ENCODE results near the gene GCLC. TPM values are rescaled to one million over a fixed set of nuclear protein-coding genes. Genes with fewer than 3 reads are reported as not detected.

Gene GCLC
- total and polyA plus RNA-seq, 10 of the 15 experiments (the other 5 are each of a cell fraction or from before 2014, with no cell fraction given) = 6.5 to 23.6 (median 12.5) TPM

DNA sequence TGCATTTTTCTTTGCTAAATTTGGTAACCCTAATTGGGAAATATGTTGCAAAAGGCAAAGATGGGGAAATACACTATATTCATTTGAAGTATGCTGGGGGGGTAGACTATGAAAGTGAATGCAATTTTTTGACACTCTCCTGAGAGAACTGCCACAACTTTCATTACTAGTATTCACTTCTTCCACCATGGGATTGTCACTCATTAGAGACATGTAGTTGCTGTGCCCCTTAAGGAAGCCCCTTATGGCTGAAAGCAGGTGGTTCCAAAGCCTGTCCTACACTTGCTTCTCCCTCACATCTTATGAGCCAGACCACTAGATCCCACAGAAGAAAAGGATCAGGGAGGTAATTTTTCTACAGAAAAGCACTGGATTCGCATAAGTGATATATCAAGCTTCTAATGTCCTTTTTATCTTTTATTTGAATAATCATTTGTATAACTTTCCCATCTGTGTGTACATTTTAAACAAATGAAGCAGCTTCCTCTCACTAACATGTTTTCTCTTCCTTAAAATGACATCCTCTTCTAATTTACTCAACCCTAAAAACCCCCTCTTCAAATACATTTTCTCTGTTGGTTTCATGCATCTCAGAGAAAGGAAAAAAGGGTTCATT, 83.8 kb downstream of the GCLC start (continued):
- TF ChIP-seq SIX5 (IDR thresholded peaks at IDR 0.05; ENCODE audit: low read depth, low read length, severe bottlenecking) (no peak), RUNX3 (IDR thresholded peaks at IDR 0.05; ENCODE audit: low read length) (peak; percentile 9; the same call in 1 of the 2 replicates), MTA2 (IDR thresholded peaks at IDR 0.05; ENCODE audit: low read depth) (peak; percentile 96), BCL11A (IDR thresholded peaks at IDR 0.05; ENCODE audit: low read depth, low read length) (peak; percentile 86), JUNB (IDR thresholded peaks at IDR 0.05) (peak; percentile 53), ATF7 (IDR thresholded peaks at IDR 0.05; ENCODE audit: low read depth) (peak; percentile 60; the same call in 1 of the 2 replicates), GATAD2B (conservative IDR thresholded peaks at IDR 0.05; ENCODE audit: low read depth) (0 out of 2 replicates have a peak, but pooled peaks have one; percentile 63), CHD4 (IDR thresholded peaks at IDR 0.05) (no peak), ZNF24 (IDR thresholded peaks at IDR 0.05) (0 out of 2 replicates have a peak, but pooled peaks have one; percentile 18), IKZF1 (conservative IDR thresholded peaks at IDR 0.05) (peak; percentile 86), NBN (IDR thresholded peaks at IDR 0.05) (peak; percentile 82), SPI1 (IDR thresholded peaks at IDR 0.05; ENCODE audit: borderline replicate concordance, insufficient read depth, low read depth, low read length) (peak; percentile 53), IKZF2 (IDR thresholded peaks at IDR 0.05) (peak; percentile 86), POU2F2 (IDR thresholded peaks at IDR 0.05; ENCODE audit: borderline replicate concordance, low read depth, low read length) (peak; percentile 49; the same call in 1 of the 3 replicates), NFIC (IDR thresholded peaks at IDR 0.05; ENCODE audit: low read depth, low read length) (peak; percentile 75), EP300 (IDR thresholded peaks at IDR 0.05; ENCODE audit: borderline replicate concordance in 1 of 2, control insufficient read depth in 1 of 2, low read depth in 2 of 2, low read length in 2 of 2) (peak; percentile 40 to 60; a peak in 2 of 4 replicates)
- TF ChIP-seq, protein P1, sequence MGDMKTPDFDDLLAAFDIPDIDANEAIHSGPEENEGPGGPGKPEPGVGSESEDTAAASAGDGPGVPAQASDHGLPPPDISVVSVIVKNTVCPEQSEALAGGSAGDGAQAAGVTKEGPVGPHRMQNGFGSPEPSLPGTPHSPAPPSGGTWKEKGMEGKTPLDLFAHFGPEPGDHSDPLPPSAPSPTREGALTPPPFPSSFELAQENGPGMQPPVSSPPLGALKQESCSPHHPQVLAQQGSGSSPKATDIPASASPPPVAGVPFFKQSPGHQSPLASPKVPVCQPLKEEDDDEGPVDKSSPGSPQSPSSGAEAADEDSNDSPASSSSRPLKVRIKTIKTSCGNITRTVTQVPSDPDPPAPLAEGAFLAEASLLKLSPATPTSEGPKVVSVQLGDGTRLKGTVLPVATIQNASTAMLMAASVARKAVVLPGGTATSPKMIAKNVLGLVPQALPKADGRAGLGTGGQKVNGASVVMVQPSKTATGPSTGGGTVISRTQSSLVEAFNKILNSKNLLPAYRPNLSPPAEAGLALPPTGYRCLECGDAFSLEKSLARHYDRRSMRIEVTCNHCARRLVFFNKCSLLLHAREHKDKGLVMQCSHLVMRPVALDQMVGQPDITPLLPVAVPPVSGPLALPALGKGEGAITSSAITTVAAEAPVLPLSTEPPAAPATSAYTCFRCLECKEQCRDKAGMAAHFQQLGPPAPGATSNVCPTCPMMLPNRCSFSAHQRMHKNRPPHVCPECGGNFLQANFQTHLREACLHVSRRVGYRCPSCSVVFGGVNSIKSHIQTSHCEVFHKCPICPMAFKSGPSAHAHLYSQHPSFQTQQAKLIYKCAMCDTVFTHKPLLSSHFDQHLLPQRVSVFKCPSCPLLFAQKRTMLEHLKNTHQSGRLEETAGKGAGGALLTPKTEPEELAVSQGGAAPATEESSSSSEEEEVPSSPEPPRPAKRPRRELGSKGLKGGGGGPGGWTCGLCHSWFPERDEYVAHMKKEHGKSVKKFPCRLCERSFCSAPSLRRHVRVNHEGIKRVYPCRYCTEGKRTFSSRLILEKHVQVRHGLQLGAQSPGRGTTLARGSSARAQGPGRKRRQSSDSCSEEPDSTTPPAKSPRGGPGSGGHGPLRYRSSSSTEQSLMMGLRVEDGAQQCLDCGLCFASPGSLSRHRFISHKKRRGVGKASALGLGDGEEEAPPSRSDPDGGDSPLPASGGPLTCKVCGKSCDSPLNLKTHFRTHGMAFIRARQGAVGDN (IDR thresholded peaks at IDR 0.05) = no peak
- TF ChIP-seq, protein P2, sequence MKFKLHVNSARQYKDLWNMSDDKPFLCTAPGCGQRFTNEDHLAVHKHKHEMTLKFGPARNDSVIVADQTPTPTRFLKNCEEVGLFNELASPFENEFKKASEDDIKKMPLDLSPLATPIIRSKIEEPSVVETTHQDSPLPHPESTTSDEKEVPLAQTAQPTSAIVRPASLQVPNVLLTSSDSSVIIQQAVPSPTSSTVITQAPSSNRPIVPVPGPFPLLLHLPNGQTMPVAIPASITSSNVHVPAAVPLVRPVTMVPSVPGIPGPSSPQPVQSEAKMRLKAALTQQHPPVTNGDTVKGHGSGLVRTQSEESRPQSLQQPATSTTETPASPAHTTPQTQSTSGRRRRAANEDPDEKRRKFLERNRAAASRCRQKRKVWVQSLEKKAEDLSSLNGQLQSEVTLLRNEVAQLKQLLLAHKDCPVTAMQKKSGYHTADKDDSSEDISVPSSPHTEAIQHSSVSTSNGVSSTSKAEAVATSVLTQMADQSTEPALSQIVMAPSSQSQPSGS (IDR thresholded peaks at IDR 0.05; ENCODE audit: low read length) = peak; percentile 43; the same call in 1 of the 2 replicates
- TF ChIP-seq, protein P3, sequence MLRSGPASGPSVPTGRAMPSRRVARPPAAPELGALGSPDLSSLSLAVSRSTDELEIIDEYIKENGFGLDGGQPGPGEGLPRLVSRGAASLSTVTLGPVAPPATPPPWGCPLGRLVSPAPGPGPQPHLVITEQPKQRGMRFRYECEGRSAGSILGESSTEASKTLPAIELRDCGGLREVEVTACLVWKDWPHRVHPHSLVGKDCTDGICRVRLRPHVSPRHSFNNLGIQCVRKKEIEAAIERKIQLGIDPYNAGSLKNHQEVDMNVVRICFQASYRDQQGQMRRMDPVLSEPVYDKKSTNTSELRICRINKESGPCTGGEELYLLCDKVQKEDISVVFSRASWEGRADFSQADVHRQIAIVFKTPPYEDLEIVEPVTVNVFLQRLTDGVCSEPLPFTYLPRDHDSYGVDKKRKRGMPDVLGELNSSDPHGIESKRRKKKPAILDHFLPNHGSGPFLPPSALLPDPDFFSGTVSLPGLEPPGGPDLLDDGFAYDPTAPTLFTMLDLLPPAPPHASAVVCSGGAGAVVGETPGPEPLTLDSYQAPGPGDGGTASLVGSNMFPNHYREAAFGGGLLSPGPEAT (IDR thresholded peaks at IDR 0.05; ENCODE audit: low read depth) = peak; percentile 92
- TF ChIP-seq, protein P4, sequence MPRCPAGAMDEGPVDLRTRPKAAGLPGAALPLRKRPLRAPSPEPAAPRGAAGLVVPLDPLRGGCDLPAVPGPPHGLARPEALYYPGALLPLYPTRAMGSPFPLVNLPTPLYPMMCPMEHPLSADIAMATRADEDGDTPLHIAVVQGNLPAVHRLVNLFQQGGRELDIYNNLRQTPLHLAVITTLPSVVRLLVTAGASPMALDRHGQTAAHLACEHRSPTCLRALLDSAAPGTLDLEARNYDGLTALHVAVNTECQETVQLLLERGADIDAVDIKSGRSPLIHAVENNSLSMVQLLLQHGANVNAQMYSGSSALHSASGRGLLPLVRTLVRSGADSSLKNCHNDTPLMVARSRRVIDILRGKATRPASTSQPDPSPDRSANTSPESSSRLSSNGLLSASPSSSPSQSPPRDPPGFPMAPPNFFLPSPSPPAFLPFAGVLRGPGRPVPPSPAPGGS (IDR thresholded peaks at IDR 0.05; ENCODE audit: borderline replicate concordance, insufficient read depth, low read depth, low read length, poor library complexity, severe bottlenecking) = peak; percentile 27
- TF ChIP-seq, protein P5, sequence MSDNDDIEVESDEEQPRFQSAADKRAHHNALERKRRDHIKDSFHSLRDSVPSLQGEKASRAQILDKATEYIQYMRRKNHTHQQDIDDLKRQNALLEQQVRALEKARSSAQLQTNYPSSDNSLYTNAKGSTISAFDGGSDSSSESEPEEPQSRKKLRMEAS (IDR thresholded peaks at IDR 0.05; ENCODE audit: low read depth, low read length) = no peak

Data from GM12878 (cell line).